Activated naive CD8-positive, alpha-beta T cell treated with anti-CD3 and anti-CD28 coated beads, Interleukin-2, amount 50 U/mL, for 24 hours (primary cell): ENCODE measurements around the gene MCTP2.
"Not testable (repeated sequence)": the region's sequence is repeated elsewhere in the genome, so short reads cannot be mapped to it uniquely, and the experiment has no call there.

Experiments used
- ATAC-seq: fragments of 150-1000 bp; cut with Tn5 transposase; one replicate; pipeline ENCODE4 v1.10.0; 2021
- DNase-seq: peaks from one replicate; pipeline ENCODE4 v3.0.0; 2021
- H3K27ac Mint-ChIP-seq: one replicate; pipeline ENCODE4 v1.8.0; 2021; ENCODE audit warnings: mild to moderate bottlenecking, mixed read lengths
- H3K27me3 Mint-ChIP-seq: one replicate; pipeline ENCODE4 v1.8.0; 2021; ENCODE audit warnings: mixed read lengths
- H3K36me3 Mint-ChIP-seq: one replicate; pipeline ENCODE4 v1.8.0; 2021; ENCODE audit warnings: low read depth, mixed read lengths
- H3K4me1 Mint-ChIP-seq: one replicate; pipeline ENCODE4 v1.8.0; 2021; ENCODE audit warnings: mixed read lengths
- H3K4me3 Mint-ChIP-seq: one replicate; pipeline ENCODE4 v1.8.0; 2021; ENCODE audit warnings: mild to moderate bottlenecking, moderate library complexity, mixed read lengths
- H3K9me3 Mint-ChIP-seq: one replicate; pipeline ENCODE4 v1.8.0; 2021; ENCODE audit warnings: mixed read lengths

MCTP2 gene

GRCh38 chr15:94228611-94229010 is 2.8 kb upstream of the MCTP2 start:
- Mint-ChIP-seq H3K36me3 (no peaks in the 10 kb centered on the region), H3K27ac (no peak overlapping the region), H3K9me3 (peaks cover 1% of the 10 kb centered on the region), H3K4me3 (no peak overlapping the region), H3K27me3 (peaks cover 3% of the 10 kb centered on the region), H3K4me1 (peaks cover 62% of the 10 kb centered on the region)
- no peak for ATAC-seq
- no peak for DNase-seq

GRCh38 chr15:94229591-94230369 is 1.6 kb upstream of the MCTP2 start:
- ATAC-seq (peak; percentile 73), DNase-seq (peak; percentile 55)
- Mint-ChIP-seq H3K9me3 (no peaks in the 10 kb centered on the region), H3K4me3 (peak overlapping the region; percentile 86), H3K27ac (peak overlapping the region; percentile 98), H3K27me3 (no peaks in the 10 kb centered on the region), H3K4me1 (peaks cover 73% of the 10 kb centered on the region), H3K36me3 (peaks cover 2% of the 10 kb centered on the region)

- peaks cover 79% of the 10 kb centered on the region for H3K4me1 Mint-ChIP-seq
- peak overlapping the region; percentile 86 for H3K4me3 Mint-ChIP-seq
- peak overlapping the region; percentile 98 for H3K27ac Mint-ChIP-seq
- no peaks in the 10 kb centered on the region for H3K9me3 Mint-ChIP-seq
- H3K36me3 Mint-ChIP-seq: peaks cover 2% of the 10 kb centered on the region
- ATAC-seq: no peak
- DNase-seq: no peak
- no peaks in the 10 kb centered on the region for H3K27me3 Mint-ChIP-seq
Measured at GRCh38 chr15:94230431-94230882, 904 bp upstream of the MCTP2 start.

- DNase-seq: peak; percentile 43
- Mint-ChIP-seq H3K27ac (peak overlapping the region; percentile 50), H3K4me1 (peaks cover 89% of the 10 kb centered on the region), H3K27me3 (no peaks in the 10 kb centered on the region), H3K9me3 (no peaks in the 10 kb centered on the region), H3K4me3 (peak overlapping the region; percentile 86), H3K36me3 (peaks cover 2% of the 10 kb centered on the region)
- ATAC-seq: no peak
Measured at GRCh38 chr15:94231723-94232468, 535 bp downstream of the MCTP2 start.

GRCh38 chr15:94233441-94233840 is 2.1 kb downstream of the MCTP2 start:
- ATAC-seq (no peak), DNase-seq (no peak)
- peak overlapping the region; percentile 86 for H3K4me3 Mint-ChIP-seq
- H3K9me3 Mint-ChIP-seq: no peaks in the 10 kb centered on the region
- H3K27ac Mint-ChIP-seq: peak overlapping the region; percentile 72
- H3K4me1 Mint-ChIP-seq: peaks cover 91% of the 10 kb centered on the region
- H3K27me3 Mint-ChIP-seq: no peaks in the 10 kb centered on the region
- H3K36me3 Mint-ChIP-seq: peaks cover 2% of the 10 kb centered on the region

GRCh38 chr15:94234300-94234699 is 2.9 kb downstream of the MCTP2 start:
- H3K27ac Mint-ChIP-seq: peak overlapping the region; percentile 41
- H3K27me3 Mint-ChIP-seq: no peaks in the 10 kb centered on the region
- peaks cover 2% of the 10 kb centered on the region for H3K36me3 Mint-ChIP-seq
- H3K9me3 Mint-ChIP-seq: no peaks in the 10 kb centered on the region
- peaks cover 91% of the 10 kb centered on the region for H3K4me1 Mint-ChIP-seq
- ATAC-seq: peak; percentile 22
- peak; percentile 65 for DNase-seq
- H3K4me3 Mint-ChIP-seq: peak overlapping the region; percentile 86

GRCh38 chr15:94235041-94235440 is 3.7 kb downstream of the MCTP2 start:
- DNase-seq: no peak
- H3K9me3 Mint-ChIP-seq: no peaks in the 10 kb centered on the region
- no peaks in the 10 kb centered on the region for H3K27me3 Mint-ChIP-seq
- H3K36me3 Mint-ChIP-seq: peaks cover 2% of the 10 kb centered on the region
- no peak overlapping the region for H3K4me3 Mint-ChIP-seq
- no peak overlapping the region for H3K27ac Mint-ChIP-seq
- H3K4me1 Mint-ChIP-seq: peaks cover 91% of the 10 kb centered on the region
- no peak for ATAC-seq

- no peak for DNase-seq
- H3K27me3 Mint-ChIP-seq: no peaks in the 10 kb centered on the region
Measured at GRCh38 chr15:94235646-94236045, 4.3 kb downstream of the MCTP2 start.

GRCh38 chr15:94236608-94237007 is 5.2 kb downstream of the MCTP2 start:
- Mint-ChIP-seq H3K27me3 (no peaks in the 10 kb centered on the region), H3K4me3 (no peak overlapping the region), H3K27ac (no peak overlapping the region), H3K36me3 (peaks cover 2% of the 10 kb centered on the region), H3K4me1 (peaks cover 88% of the 10 kb centered on the region), H3K9me3 (no peaks in the 10 kb centered on the region)
- ATAC-seq (no peak), DNase-seq (no peak)

More at GRCh38 chr15:94235646-94236045, 4.3 kb downstream of the MCTP2 start:
- H3K9me3 Mint-ChIP-seq: no peaks in the 10 kb centered on the region
- H3K4me3 Mint-ChIP-seq: no peak overlapping the region
- no peak for ATAC-seq
- H3K36me3 Mint-ChIP-seq: peaks cover 2% of the 10 kb centered on the region
- peaks cover 91% of the 10 kb centered on the region for H3K4me1 Mint-ChIP-seq
- no peak overlapping the region for H3K27ac Mint-ChIP-seq

- DNase-seq (no peak), ATAC-seq (no peak)
- Mint-ChIP-seq H3K36me3 (peaks cover 2% of the 10 kb centered on the region), H3K4me3 (no peak overlapping the region), H3K27me3 (no peaks in the 10 kb centered on the region), H3K4me1 (peaks cover 81% of the 10 kb centered on the region), H3K9me3 (no peaks in the 10 kb centered on the region), H3K27ac (peak overlapping the region; percentile 33)
Measured at GRCh38 chr15:94237903-94238302, 6.5 kb downstream of the MCTP2 start.

- Mint-ChIP-seq H3K4me1 (peaks cover 76% of the 10 kb centered on the region), H3K27ac (peak overlapping the region; percentile 75), H3K9me3 (no peaks in the 10 kb centered on the region), H3K27me3 (no peaks in the 10 kb centered on the region), H3K4me3 (peak overlapping the region; percentile 25), H3K36me3 (peaks cover 2% of the 10 kb centered on the region)
- ATAC-seq: peak; percentile 27
- no peak for DNase-seq
Measured at GRCh38 chr15:94238539-94239118, 7.3 kb downstream of the MCTP2 start.

GRCh38 chr15:94239474-94239873 is 8.1 kb downstream of the MCTP2 start:
- Mint-ChIP-seq H3K4me1 (peaks cover 67% of the 10 kb centered on the region), H3K4me3 (no peak overlapping the region), H3K27me3 (no peaks in the 10 kb centered on the region), H3K9me3 (no peaks in the 10 kb centered on the region), H3K27ac (no peak overlapping the region), H3K36me3 (no peaks in the 10 kb centered on the region)
- DNase-seq: no peak
- no peak for ATAC-seq

GRCh38 chr15:94240480-94240879 is 9.1 kb downstream of the MCTP2 start:
- Mint-ChIP-seq H3K27me3 (no peaks in the 10 kb centered on the region), H3K4me3 (no peak overlapping the region), H3K27ac (no peak overlapping the region), H3K4me1 (peaks cover 58% of the 10 kb centered on the region), H3K9me3 (no peaks in the 10 kb centered on the region), H3K36me3 (no peaks in the 10 kb centered on the region)
- no peak for ATAC-seq
- DNase-seq: no peak

GRCh38 chr15:94242257-94242656 is 10.9 kb downstream of the MCTP2 start:
- Mint-ChIP-seq H3K4me3 (no peak overlapping the region), H3K9me3 (no peaks in the 10 kb centered on the region), H3K27ac (no peak overlapping the region), H3K27me3 (no peaks in the 10 kb centered on the region), H3K36me3 (peaks cover 1% of the 10 kb centered on the region), H3K4me1 (peaks cover 52% of the 10 kb centered on the region)
- DNase-seq: no peak
- ATAC-seq: no peak

- not testable (repeated sequence) for ATAC-seq, H3K36me3 Mint-ChIP-seq, H3K9me3 Mint-ChIP-seq, H3K4me3 Mint-ChIP-seq, DNase-seq, H3K27me3 Mint-ChIP-seq, H3K27ac Mint-ChIP-seq
- H3K4me1 Mint-ChIP-seq: peaks cover 49% of the 10 kb centered on the region
Measured at GRCh38 chr15:94243003-94243402, 11.6 kb downstream of the MCTP2 start.
